GM18951 (cell line): Measurements from ENCODE around the gene EXOC3L4.

Experiments used
- POLR2A ChIP-seq: IDR thresholded peaks from 4 replicates; pipeline ENCODE4 v1.6.1; 2011; ENCODE audit warnings: mild to moderate bottlenecking; ENCODE audit not compliant: insufficient read length, insufficient read depth; ENCODE audit errors: extremely low read depth
- in situ Hi-C: fragments of 300-500 bp; cut with MboI; formaldehyde crosslinking; loops from one replicate; pipeline ENCODE4 v1.12.0; 2022; ENCODE audit warnings: low sequenced_read_pairs, mixed read lengths, inconsistent platforms; ENCODE audit not compliant: unreplicated experiment

The EXOC3L4 gene

DNA sequence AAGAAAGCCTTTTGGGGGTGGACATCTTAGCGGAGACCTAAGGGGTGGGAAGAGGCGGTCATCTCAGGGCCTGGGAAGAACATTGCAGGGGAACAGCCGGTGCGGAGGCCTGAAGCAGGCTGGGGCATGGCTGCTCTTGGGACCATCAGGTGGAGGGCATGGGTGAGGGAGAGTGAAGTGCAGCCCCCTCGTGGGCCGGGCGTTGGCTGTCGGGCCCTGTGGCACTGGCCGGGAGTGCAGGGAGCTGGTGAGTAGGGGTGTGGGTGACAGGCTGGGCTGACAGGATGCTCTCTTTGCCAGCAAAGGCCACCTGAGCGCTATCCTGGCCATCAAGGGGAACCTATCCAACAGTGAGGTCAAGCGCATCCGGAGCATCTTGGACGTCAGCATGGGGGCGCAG is 40.4 kb downstream of the EXOC3L4 start:
- TF ChIP-seq POLR2A, result no peak
- in situ Hi-C loops, result no loop called here

DNA sequence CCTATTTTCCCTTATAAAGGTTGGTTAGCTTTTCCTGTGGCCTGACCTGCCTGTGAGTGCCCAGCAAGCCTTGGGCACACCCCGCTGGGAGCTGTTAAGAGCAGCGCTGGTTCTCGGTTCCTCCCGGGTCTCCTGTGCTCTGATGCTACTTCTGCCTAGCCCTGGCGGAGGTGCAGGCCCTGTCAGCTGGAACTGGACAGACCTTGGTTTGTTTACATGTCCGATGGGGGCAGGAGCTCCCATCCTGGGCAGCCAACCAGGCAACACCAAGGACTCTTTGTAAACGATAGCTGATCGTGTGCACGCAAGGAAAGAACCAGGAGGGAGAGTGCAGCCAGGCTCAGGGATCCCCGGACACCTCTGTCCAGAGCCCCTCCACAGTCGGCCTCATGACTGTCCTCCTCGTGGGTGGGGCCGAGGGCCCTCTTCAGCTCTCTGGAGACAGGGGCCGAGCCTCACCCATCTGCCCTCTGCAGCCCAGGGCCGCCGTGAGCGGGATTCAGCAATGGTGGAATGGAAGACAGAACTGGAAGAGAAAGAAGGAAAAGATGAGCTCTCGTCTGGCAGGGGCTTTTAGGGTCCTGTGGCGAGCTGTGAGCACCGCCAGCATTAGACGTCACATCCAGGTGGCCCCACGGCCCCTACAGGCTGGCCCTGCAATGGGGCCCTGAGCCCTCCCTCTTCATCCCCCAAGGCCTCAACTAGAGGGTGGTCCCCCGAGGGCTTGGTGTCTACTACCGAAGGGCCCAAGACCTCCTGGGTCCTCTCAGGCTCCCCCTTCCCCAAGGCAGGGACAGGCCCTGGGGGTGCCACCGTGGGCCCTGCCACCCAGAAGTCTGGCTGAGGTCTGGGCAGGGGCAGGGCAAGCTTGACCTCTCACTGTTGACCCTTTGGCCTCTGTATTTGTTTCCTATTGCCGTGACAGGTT is 41.1 kb downstream of the EXOC3L4 start:
- no peak for TF ChIP-seq POLR2A
- in situ Hi-C loops, result no loop called here

DNA sequence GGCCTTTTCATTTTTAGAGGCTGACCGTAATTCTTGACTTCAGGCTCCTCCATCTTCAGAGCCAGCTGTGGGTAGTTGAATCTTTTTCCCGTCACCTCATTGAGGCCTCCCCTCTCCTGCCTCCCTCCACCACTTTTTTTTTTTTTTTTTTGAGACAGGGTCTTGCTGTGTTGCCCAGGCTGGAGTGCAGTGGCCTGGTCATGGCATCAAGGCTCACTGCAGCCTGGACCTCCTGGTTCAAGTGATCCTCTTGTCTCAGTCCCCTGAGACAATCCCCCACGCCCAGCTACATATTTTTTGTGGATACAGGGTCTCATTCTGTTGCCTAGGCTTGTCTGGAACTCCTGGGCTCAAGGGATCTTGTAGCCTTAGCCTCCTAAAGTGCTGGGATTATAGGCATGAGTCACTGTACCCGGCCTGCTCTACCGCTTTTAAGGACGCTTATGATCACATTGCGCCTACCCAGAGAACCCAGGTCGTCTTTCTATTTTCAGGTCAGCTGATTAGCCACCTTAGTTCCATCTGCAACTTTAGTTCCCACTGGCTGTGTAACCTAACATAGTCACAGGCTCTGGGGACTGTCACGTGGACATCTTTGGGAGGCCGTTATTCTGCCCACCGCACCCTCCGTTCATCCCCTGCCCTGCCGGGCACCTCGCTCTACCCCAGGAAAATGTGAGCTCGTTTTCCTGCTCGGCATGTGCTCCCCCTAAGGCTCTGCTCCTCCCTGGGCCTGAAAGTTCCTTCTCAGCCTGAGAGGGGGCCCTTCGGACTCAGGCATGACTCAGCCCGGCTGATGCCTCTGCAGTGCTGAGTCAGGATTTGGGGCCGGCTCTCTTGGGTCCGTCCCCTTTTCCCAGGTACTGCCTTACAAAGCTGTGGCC is 42.1 kb downstream of the EXOC3L4 start:
- TF ChIP-seq POLR2A, result no peak
- in situ Hi-C loops, result no loop called here

DNA sequence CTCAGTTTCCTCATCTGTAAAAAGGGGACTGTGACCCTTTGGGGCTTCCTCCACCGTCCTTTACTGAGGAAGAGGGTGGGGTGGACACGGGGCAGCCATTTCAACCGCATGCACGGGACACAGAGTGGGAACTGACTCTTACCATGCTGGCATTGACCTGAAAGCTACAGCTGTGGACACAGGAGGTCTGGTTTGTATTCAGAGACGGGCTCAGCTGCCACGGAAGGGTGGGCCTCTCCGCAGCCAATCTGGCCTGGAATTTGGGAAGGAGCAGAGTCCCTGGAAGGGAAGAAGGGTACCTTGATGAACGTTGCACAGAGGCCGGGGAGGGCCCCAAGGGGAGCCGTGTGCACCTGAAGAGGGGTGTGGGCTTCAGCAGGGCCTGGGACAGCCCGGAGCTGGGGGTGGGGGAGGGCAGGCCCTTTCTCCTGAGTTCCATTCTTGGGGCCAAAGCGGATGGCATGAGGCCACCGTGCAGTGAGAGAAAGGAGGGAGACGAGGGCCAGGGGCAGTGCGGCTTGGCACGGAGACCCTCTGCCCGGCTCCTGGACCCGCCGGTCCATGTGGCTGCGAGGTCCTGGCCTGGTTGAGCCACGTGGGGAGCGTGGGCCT is 43.3 kb downstream of the EXOC3L4 start:
- TF ChIP-seq POLR2A, result no peak
- in situ Hi-C loops, result no loop called here

DNA sequence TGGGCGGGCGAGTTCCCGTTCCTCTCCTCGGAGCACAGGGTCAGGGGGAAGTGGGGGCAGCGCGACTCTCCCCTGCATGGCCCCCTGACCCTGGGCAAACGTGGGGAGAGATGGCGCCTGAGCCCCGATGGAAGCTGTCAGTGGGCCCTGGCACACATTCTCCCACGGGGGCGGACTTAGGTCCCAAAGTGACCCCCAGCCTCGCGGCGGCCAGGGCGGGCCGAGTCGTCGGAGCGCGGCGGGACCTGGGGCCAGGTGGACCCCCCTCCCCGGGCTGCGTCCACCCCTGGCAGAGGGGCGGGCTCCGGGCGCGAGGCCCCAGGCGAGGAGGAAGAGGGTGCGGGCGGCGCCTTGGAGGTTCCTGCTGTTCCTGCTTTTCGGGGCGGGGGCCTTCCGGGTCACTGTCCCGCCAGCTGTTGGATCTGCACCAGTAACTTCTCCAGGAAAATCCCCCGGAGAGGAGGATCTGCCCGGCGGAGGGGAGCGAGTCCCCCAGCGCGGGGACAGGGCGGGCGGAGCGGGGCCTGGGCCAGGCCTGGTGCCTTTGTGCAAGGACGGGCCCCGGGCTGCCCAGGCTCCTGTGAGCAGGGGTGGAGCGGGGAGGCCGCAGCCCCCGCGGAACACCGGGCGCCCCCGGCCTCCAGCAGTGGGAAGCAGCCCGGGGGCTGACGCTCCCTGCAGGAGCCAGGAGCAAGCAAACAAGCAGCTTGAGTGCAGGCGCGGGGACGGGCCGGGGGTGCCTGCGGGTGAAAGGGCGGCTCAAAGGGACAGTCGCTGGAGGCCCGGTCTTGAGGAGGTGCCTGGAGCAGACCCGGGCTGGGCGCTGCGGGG is 44.0 kb downstream of the EXOC3L4 start:
- in situ Hi-C loops, result no loop called here
- TF ChIP-seq POLR2A, result no peak

DNA sequence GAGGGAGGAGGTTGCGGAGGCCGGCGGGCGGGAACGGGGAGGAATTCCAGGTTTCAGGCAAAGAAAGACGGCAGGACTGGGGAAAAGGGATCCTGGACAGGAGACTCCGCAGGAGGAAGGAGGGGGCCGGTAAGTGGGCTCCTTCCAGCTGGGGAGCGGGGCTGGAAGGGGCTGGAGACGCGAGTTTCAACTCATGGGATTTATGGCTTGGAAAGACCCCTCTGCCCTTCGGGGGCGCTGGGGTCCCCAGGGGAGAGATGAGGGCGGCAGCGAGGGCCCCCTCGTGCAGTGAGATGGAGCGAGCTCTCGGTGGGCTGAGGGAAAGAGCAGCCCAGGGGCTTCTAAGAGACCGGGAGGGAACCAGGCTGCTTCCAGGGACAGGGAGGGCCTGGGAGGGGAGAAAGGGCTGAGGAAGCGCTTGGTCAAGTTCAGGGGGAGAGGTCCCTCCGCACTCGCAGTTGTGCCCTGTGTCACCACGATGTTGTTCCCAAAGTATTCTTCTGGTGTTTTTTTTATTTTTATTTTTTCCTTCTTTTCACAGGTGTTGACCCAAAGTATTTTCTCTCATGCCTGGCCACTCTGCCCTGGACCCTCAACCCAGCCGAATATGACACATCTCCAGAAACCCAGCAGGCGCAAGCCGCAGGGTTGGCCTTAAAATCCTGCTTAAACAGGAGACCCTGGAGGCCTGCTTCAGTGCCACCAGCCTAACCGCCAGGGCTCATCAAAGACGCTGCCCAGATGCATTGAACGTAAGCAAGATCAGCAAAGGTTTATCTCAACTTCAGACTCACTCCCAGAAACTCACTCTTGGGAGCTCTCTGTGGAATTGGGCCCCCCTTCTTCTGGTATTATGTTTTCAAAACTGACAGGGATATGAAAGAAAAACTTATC is 44.9 kb downstream of the EXOC3L4 start:
- no peak for TF ChIP-seq POLR2A

DNA sequence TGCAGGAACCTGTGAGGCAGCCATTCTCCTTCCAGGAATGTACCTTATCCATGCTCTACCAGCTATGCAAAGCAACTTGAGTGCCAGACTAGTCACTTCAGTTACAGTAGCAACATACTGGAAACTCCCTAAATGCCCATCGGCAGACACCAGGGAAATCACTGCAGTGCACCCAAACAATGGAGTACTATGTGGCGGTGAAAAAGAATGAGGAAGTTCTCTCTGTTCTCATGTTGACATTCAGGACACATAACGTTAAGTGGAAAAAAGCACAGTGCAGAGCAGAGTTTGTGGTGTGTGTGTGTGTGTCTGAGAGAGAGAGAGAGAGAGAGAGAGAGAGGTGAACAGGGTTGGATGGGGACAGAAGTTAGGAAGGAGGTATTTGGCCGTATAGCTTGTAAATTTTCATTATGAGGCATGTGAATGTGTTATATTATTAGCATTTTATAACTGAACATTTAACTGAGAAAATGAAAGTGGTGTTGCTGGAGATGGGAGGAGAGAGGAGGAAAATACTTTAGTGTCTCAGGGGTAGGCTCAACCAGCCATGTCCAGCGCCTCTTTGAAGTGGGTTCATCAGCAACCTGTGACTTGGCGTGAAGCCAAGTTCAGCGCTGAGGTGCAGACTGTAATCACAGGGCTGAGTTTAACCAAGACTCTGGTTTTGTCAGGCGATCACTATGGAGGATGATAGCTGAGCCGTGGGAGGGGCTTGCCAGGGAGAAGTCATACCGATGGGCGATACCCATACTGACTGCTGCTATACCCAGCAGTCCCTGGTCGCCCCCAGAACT is 46.0 kb downstream of the EXOC3L4 start:
- TF ChIP-seq POLR2A, result no peak
- in situ Hi-C loops, result no loop called here

More for the DNA sequence above, 44.9 kb downstream of the EXOC3L4 start:
- in situ Hi-C loops, result no loop called here

DNA sequence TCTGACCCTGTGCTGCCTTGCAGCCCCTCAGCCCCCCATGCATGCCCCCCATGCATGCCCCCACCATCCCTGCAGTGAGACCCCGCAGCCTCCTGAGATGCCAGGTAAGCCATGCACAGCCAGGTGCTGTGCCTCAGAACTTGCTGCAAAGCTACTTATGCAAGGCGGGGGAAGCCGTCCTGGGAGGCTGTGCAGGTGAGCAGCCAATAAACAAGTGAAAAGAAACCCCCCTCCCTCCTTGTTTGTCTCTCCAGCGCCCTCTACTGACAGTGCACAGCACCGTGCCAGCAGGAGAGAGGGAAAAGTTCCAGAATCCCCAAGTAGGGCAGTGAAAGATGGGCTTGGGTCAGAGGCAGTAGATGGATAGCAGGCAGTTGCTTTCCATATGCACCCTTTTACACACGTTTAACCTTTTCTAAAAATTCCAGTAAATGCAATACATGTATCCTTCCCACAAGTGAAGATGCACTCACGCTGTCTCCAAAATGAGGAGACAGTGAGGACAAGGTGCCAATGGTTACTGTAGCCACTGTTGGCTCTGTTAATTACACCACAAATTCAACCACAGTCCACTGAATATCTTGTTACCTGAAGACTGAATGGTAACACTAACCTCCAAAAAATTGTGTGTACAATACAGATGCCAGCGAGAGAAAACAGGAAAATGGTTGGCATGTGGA is 46.7 kb downstream of the EXOC3L4 start:
- no peak for TF ChIP-seq POLR2A
- in situ Hi-C loops, result no loop called here

DNA sequence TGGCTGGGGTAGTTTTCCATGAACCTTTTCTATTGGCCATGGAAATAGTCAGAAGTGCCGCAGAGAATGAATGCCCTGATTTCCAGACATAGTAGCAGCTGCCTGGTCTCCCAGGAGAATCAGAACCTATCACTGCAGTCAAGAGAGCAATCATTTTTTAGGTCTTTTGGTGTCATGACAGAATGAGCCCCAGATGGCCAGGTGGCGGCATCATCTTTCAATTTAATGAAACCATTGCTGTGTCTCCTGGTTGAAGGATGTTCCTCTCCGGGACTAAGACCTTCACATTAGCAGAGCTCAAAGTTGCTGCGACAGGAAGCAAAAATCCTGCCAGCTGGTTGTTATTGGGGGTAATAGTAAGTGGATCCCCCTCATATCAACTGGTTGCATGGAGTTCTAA is 47.5 kb downstream of the EXOC3L4 start:
- no peak for TF ChIP-seq POLR2A
- in situ Hi-C loops, result no loop called here

DNA sequence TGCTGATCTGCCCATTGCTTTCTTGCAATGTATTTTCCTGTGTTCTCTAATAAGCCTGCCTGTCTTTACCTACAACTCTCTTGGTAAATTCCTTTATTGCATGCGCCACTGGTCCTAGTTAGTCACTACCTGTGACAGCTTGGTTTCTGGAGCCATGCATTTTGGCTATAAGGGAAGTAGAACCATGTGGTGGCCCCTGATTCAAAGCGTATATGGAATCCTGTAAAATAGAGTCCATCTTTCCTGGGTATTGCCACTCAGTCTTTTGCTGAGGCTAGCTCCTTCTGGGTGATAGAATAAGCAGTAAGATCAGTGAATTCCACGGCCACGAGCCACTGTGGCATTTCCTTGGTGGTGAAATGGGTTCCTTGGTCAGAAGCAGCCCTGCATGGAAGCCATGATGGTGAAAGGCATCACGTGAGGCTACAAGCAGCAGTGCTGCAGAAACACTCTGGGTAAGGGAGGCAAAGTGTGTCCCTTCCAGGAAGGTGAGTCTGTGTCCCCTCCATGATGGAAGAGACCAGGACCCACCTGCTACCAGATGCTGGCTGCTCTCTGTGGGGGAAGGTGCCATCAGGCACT is 48.3 kb downstream of the EXOC3L4 start:
- in situ Hi-C loops, result no loop called here
- no peak for TF ChIP-seq POLR2A
